SK-N-SH treated with all-trans-retinoic acid at 6 μM for 48 hours (cell line): Measurements from ENCODE around the gene S100A6.

ENCODE experiments used
- ATAC-seq: fragments of 200-7000 bp; cut with Tn5 transposase; 3 replicates; pipeline ENCODE4 v1.9.1; 2020; ENCODE audit warnings: mild to moderate bottlenecking, moderate library complexity
- ARNTL ChIP-seq: fragments of 450-650 bp; formaldehyde crosslinking; IDR thresholded peaks from 2 replicates; pipeline ENCODE4 v1.5.0; 2020; ENCODE audit warnings: low read depth, mild to moderate bottlenecking, moderate library complexity, borderline replicate concordance
- BACH2 ChIP-seq: fragments of 250-450 bp; sonication (Bioruptor Pico); IDR thresholded peaks from 2 replicates; pipeline ENCODE4 v1.9.0; 2021; ENCODE audit warnings: mild to moderate bottlenecking, borderline replicate concordance
- CREB5 ChIP-seq: fragments of 250-450 bp; sonication (Bioruptor Pico); IDR thresholded peaks from 2 replicates; pipeline ENCODE4 v1.5.1; 2020; ENCODE audit warnings: low read depth, mild to moderate bottlenecking, moderate library complexity
- CSDC2 ChIP-seq: fragments of 250-450 bp; sonication (Bioruptor Pico); IDR thresholded peaks from 2 replicates; pipeline ENCODE4 v1.5.0; 2020; ENCODE audit warnings: mild to moderate bottlenecking, moderate library complexity
- ESRRG ChIP-seq: fragments of 250-450 bp; sonication (Bioruptor Pico); IDR thresholded peaks from 2 replicates; pipeline ENCODE4 v1.6.1; 2021; ENCODE audit warnings: mild to moderate bottlenecking
- GLIS3 ChIP-seq: fragments of 250-450 bp; sonication (Bioruptor Pico); IDR thresholded peaks from 2 replicates; pipeline ENCODE4 v1.5.0; 2020; ENCODE audit warnings: mild to moderate bottlenecking, moderate library complexity
- ISL1 ChIP-seq: fragments of 250-450 bp; sonication (Bioruptor Pico); IDR thresholded peaks from 2 replicates; pipeline ENCODE4 v2.1.2; 2022; ENCODE audit warnings: mild to moderate bottlenecking, moderate library complexity
- OSR1 ChIP-seq: fragments of 250-450 bp; sonication (Bioruptor Pico); IDR thresholded peaks from 2 replicates; pipeline ENCODE4 v1.8.0; 2022; ENCODE audit warnings: moderate library complexity, mild to moderate bottlenecking, inconsistent platforms
- PATZ1 ChIP-seq: fragments of 250-450 bp; sonication (Bioruptor Pico); IDR thresholded peaks from 2 replicates; pipeline ENCODE4 v1.8.0; 2020; ENCODE audit warnings: mild to moderate bottlenecking, moderate library complexity, borderline replicate concordance
- PPARA ChIP-seq: fragments of 250-450 bp; sonication (Bioruptor Pico); IDR thresholded peaks from 2 replicates; pipeline ENCODE4 v1.5.0; 2020; ENCODE audit warnings: mild to moderate bottlenecking, borderline replicate concordance
- RARB ChIP-seq: fragments of 250-450 bp; sonication (Bioruptor Pico); IDR thresholded peaks from 2 replicates; pipeline ENCODE4 v1.8.0; 2021; ENCODE audit warnings: mild to moderate bottlenecking, moderate library complexity
- TCF4 ChIP-seq: fragments of 250-450 bp; sonication (Bioruptor Pico); IDR thresholded peaks from 2 replicates; pipeline ENCODE4 v1.8.0; 2021; ENCODE audit warnings: mild to moderate bottlenecking, moderate library complexity, borderline replicate concordance
- TOX ChIP-seq: fragments of 250-450 bp; sonication (Bioruptor Pico); IDR thresholded peaks from 2 replicates; pipeline ENCODE4 v1.8.0; 2021; ENCODE audit warnings: mild to moderate bottlenecking, moderate library complexity, borderline replicate concordance
- TSHZ2 ChIP-seq: fragments of 250-450 bp; sonication (Bioruptor Pico); IDR thresholded peaks from 2 replicates; pipeline ENCODE4 v1.5.0; 2020; ENCODE audit warnings: mild to moderate bottlenecking, moderate library complexity
- ZC3H10 ChIP-seq: fragments of 250-450 bp; sonication (Bioruptor Pico); IDR thresholded peaks from 2 replicates; pipeline ENCODE4 v1.5.1; 2021; ENCODE audit warnings: mild to moderate bottlenecking, moderate library complexity
- ZFP3 ChIP-seq: fragments of 250-450 bp; sonication (Bioruptor Pico); IDR thresholded peaks from 2 replicates; pipeline ENCODE4 v1.5.0; 2020; ENCODE audit warnings: mild to moderate bottlenecking, moderate library complexity
- ZFP30 ChIP-seq: fragments of 450-650 bp; formaldehyde crosslinking; IDR thresholded peaks from 2 replicates; pipeline ENCODE4 v1.5.0; 2022; ENCODE audit warnings: mild to moderate bottlenecking, moderate library complexity
- ZNF565 ChIP-seq: fragments of 450-650 bp; formaldehyde crosslinking; conservative IDR thresholded peaks from 2 replicates; pipeline ENCODE4 v1.5.0; 2020; ENCODE audit warnings: low read depth, mild to moderate bottlenecking, moderate library complexity
- ZNF70 ChIP-seq: fragments of 450-650 bp; formaldehyde crosslinking; IDR thresholded peaks from 2 replicates; pipeline ENCODE4 v1.5.0; 2020; ENCODE audit warnings: mild to moderate bottlenecking, moderate library complexity
- ZNF8 ChIP-seq: fragments of 450-650 bp; formaldehyde crosslinking; IDR thresholded peaks from 2 replicates; pipeline ENCODE4 v1.5.0; 2020; ENCODE audit warnings: mild to moderate bottlenecking, moderate library complexity
- TF ChIP-seq, protein P1 (sequence below): fragments of 250-450 bp; sonication (Bioruptor Pico); IDR thresholded peaks from 2 replicates; pipeline ENCODE4 v1.8.0; 2021; ENCODE audit warnings: low read depth, mild to moderate bottlenecking, moderate library complexity, borderline replicate concordance
- TF ChIP-seq, protein P2 (sequence below): fragments of 250-450 bp; sonication (Bioruptor Pico); IDR thresholded peaks from 2 replicates; pipeline ENCODE4 v1.5.1; 2021; ENCODE audit warnings: mild to moderate bottlenecking, moderate library complexity

S100A6 gene

DNA sequence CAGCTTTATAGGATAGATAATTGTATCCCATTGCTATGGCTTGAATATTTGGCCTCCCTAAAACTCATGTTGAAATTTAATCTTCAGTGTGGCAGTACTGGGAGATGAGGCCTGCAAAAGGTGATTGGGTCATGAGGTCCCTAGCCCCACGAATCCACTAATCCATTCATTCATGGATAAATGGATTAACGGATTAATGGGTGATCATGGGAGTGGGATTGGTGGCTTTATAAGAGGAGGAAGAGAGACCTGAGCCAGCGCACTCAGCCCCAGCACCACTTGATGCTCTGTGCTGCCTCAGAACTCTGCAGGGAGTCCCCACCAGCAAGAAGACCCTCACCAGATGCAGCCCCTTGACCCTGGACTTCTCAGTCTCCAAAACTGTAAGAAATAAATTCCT lies 32.0 kb downstream of the S100A6 start:
- no peak for ATAC-seq
- TF ChIP-seq TOX (CRISPR knock-in tag), result no peak
- TF ChIP-seq ESRRG (CRISPR knock-in tag), result no peak
- no peak for TF ChIP-seq TSHZ2 (CRISPR knock-in tag)
- TF ChIP-seq RARB (CRISPR knock-in tag), result no peak
- no peak for TF ChIP-seq ZC3H10 (CRISPR knock-in tag)
- TF ChIP-seq GLIS3 (CRISPR knock-in tag), result no peak
- no peak for TF ChIP-seq CSDC2
- TF ChIP-seq, protein P1, sequence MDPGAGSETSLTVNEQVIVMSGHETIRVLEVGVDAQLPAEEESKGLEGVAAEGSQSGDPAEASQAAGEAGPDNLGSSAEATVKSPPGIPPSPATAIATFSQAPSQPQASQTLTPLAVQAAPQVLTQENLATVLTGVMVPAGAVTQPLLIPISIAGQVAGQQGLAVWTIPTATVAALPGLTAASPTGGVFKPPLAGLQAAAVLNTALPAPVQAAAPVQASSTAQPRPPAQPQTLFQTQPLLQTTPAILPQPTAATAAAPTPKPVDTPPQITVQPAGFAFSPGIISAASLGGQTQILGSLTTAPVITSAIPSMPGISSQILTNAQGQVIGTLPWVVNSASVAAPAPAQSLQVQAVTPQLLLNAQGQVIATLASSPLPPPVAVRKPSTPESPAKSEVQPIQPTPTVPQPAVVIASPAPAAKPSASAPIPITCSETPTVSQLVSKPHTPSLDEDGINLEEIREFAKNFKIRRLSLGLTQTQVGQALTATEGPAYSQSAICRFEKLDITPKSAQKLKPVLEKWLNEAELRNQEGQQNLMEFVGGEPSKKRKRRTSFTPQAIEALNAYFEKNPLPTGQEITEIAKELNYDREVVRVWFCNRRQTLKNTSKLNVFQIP (CRISPR knock-in tag), result no peak
- no peak for TF ChIP-seq PPARA (CRISPR knock-in tag)
- no peak for TF ChIP-seq ISL1 (CRISPR knock-in tag)
- no peak for TF ChIP-seq ZFP30 (CRISPR knock-in tag)
- no peak for TF ChIP-seq CREB5 (CRISPR knock-in tag)
- TF ChIP-seq PATZ1, result no peak
- no peak for TF ChIP-seq TCF4 (CRISPR knock-in tag)
- no peak for TF ChIP-seq ZFP3 (CRISPR knock-in tag)

- no peak for ATAC-seq
Observed at GRCh38 chr1:153498746-153499145, 37.0 kb downstream of the S100A6 start.

GRCh38 chr1:153495536-153495935 lies 40.3 kb downstream of the S100A6 start:
- no peak for ATAC-seq
- TF ChIP-seq ZFP3 (CRISPR knock-in tag) (no peak), RARB (CRISPR knock-in tag) (no peak), ZFP30 (CRISPR knock-in tag) (no peak), PATZ1 (no peak), ZNF70 (CRISPR knock-in tag) (no peak), ZNF565 (CRISPR knock-in tag) (no peak), ZNF8 (CRISPR knock-in tag) (no peak), GLIS3 (CRISPR knock-in tag) (no peak), PPARA (CRISPR knock-in tag) (no peak), ARNTL (CRISPR knock-in tag) (no peak), ZC3H10 (CRISPR knock-in tag) (no peak)
- TF ChIP-seq, protein P1 (CRISPR knock-in tag), result no peak

More at GRCh38 chr1:153498746-153499145, 37.0 kb downstream of the S100A6 start:
- TF ChIP-seq ARNTL (CRISPR knock-in tag) (no peak), PPARA (CRISPR knock-in tag) (no peak), TCF4 (CRISPR knock-in tag) (no peak), ZFP30 (CRISPR knock-in tag) (no peak), ESRRG (CRISPR knock-in tag) (no peak), BACH2 (CRISPR knock-in tag) (no peak), ZNF8 (CRISPR knock-in tag) (no peak), ZFP3 (CRISPR knock-in tag) (no peak), CSDC2 (no peak), ZNF70 (CRISPR knock-in tag) (no peak), OSR1 (CRISPR knock-in tag) (no peak)
- TF ChIP-seq, protein P2, sequence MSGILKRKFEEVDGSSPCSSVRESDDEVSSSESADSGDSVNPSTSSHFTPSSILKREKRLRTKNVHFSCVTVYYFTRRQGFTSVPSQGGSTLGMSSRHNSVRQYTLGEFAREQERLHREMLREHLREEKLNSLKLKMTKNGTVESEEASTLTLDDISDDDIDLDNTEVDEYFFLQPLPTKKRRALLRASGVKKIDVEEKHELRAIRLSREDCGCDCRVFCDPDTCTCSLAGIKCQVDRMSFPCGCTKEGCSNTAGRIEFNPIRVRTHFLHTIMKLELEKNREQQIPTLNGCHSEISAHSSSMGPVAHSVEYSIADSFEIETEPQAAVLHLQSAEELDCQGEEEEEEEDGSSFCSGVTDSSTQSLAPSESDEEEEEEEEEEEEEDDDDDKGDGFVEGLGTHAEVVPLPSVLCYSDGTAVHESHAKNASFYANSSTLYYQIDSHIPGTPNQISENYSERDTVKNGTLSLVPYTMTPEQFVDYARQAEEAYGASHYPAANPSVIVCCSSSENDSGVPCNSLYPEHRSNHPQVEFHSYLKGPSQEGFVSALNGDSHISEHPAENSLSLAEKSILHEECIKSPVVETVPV, result no peak
